Left colon (tissue), 2 donors: Measurements from ENCODE around the gene MAPK8. TPM values are rescaled to one million over a fixed set of nuclear protein-coding genes. Genes with fewer than 3 reads are reported as not detected.

Experiments used
- ATAC-seq: fragments of 200-7000 bp; cut with Tn5 transposase; one replicate; pipeline ENCODE4 v1.9.1; 2020; ENCODE audit warnings: mild to moderate bottlenecking, moderate library complexity
- DNase-seq, 2 donors: peaks; one replicate each; pipeline ENCODE4 v3.0.0-alpha.2; 2020
- intact Hi-C, 2 donors: fragments of 100-400 bp; cut with DNase I in 1 of 2; cut with micrococcal nuclease in 1 of 2; formaldehyde crosslinking; loops; one replicate each; pipeline versions ENCODE4 v1.11.2 to v1.14.0; 2022; cut with DNase I, micrococcal nuclease
- total RNA-seq, 2 donors: library from RNA; stranded (reverse); fragmentation: NEBNext Ultra II Directional; extraction: Animal tissue kit (Norgen Biotek cat#: 25700); gene quantifications; one replicate each; pipeline ENCODE4 v1.2.1, GENCODE V29; 2021
- donor health status: DM: no; HTN: no; CAD: no.
- donor health status: DM: yes; HTN: yes; CAD: no.

MAPK8 gene
- total RNA-seq, 2 donors from 2014 or later: 43.1 to 50.9 TPM

DNA sequence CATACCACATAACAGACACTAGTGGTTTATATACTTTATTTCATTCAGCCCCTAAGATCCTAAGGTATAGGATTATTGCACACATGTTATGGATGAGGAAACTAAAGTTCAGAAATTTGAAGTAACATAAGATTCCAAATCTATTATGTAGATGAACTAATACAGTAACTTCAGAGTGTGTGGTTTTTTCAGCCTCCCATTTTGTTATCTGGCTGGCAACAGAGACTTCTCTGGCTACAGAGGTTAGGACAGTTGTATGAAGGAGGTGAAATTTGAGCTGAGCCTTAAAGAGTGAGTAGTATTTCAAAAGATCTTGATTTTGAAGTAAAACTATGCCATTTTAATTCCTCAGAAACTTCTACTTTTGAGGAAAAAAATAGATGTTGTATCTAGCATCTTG, 125.4 kb downstream of the MAPK8 start:
- ATAC-seq (no peak), DNase-seq (no peak)
- intact Hi-C loops: no loop called here

DNA sequence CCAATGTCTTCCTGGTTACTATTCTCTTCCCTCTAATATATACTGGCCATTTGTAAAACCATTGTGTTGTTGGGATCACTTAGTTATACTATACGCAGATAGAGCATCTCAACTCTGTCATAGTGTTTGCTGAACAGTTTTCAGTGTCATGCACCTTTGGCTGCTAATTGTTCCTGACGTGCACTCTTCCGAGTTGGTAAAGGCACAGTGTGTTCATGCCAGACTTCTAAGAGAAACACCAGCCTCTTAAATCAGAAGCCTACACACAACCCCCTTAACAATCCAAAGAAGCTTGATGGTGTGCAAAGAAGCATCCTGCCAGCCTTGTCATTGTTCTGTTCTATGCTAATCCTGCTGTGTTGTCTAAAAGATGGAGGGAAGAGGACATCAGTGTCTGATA, 131.1 kb downstream of the MAPK8 start:
- DNase-seq: no peak
- intact Hi-C loops: no loop called here
- no peak for ATAC-seq

DNA sequence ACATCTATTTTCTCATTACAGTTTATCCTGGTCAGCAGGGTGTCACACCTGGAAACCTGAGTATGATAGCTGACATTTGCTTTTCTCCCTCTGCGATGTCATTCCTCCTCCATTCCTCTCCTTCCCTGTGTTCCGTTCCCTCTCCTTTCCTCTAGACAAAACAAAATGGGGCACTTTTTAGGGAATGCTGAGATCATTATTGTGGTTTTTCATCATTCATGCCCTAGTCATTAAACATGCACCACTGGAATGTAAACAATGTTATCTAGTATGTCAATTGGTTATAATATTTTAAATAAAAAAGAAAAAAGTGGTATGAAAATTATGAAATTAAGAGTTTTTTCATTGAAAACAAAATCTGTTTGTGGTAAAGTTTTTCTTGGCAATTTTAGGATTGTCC, 132.6 kb downstream of the MAPK8 start:
- DNase-seq: no peak
- intact Hi-C loops: no loop called here
- no peak for ATAC-seq

DNA sequence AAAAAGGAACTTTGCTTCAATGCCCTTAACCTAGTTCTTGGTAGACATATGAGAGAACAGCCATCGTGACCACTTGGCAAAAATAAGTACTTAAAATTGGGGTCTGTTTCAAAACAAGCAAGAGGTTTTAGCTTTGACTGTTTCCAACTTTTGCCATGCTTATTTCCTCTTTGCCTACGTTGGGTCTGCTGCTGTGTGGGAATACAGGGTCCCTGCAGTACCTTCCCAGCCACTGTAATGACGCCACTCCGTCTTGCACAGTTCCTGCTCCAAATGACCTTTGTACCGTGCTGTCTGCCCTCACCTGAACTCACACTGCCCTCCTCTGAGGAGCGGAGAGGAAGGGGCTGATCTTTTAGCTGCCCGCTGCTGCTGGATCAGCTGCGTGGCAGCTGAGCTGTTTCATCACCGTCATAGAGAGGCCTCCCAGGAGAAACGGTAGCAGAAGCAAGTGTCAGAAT, 133.1 kb downstream of the MAPK8 start:
- intact Hi-C loops: no loop called here
- ATAC-seq (peak; percentile 99), DNase-seq (peak; percentile 39 to 61)

DNA sequence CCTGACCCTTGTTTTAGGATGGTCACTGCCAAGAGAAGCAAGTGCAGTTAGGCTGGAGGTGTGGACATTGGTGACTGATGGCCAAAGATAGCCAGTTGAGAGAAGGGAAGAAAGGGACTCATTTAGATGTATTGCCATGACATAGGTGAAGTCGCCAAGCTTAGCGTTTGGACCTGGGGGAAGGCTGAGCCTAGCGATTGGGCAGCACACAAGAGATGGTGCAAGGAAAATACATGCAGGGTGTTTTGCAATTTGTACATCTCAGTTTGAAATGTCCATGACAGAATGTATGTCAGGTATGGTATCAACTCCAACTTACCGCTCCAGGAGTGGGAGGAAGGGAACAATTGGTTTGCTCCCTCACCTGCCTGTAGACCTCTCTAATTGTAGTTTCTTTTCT, 134.3 kb downstream of the MAPK8 start:
- intact Hi-C loops: no loop called here
- ATAC-seq (no peak), DNase-seq (no peak)

DNA sequence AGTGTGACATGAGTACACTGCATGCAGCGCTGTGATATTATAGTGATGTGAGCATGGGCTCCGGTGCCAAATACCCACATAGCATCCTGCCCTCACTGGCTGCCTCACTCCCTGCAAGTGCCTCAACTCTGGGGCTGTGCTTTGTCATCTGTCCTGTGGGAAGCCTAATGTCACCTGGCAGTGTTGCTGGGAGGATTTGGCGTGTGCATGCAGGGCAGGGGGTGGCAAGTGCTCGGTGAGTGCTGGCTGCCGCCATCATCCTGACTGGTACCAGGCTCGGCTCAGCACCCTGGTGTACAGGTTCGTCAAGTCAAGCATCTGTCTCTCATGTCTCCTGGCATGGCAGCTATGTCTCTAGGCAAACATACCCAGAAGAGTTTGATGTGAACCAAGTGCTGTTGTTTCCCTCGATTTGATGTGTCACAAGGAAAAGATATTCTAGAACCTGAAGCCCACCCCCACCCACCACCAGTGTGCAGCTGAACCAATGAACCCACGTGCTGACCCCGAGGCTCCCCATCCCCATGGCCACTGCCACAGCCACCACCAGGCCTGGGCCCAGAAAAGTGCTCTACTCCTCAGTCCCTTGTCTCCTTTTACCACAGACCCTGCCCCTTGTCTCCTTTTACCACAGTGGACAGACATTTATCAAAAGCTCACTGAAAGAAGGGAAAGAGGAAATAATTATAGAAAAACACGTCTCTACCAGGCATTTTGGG, 135.8 kb downstream of the MAPK8 start:
- intact Hi-C loops: no loop called here
- DNase-seq: no peak
- ATAC-seq: no peak

DNA sequence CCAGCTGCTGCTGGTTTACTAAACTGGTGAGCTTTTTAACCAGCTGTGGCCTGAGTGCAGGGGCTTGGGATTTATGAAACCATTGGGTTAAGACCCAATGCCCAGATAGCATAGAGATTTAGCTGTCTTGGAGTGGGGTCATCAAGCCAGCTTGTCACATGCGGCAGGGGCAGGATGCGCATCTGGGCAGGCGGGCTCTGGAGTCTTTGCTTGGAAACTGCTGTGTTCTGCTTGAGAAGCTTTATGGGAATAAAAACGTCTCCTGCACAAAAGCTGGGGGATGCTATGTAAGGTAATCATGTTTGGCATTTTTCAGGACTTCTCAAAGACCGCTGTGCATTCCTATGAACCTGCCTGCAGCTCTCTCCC, 136.3 kb downstream of the MAPK8 start:
- ATAC-seq (no peak), DNase-seq (no peak)
- intact Hi-C loops: no loop called here

DNA sequence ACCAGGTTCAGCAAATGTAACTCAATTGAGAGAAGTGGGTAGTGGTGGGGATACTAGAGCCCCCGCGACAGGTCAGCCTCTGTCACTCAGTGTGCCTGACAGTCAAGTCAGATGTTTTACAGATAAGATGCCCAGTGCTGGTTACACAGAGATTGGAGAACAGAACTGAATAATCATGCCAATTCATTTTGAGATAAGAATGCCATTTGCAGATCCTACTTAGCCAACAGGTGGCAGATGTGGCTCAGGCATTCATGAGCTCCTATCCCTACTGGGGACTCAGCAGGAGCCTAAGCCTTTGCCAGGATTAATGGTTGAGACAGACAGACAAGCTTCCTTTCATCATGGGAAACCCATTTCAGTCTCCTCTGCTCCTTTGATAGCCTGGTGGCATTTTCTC, 137.8 kb downstream of the MAPK8 start:
- ATAC-seq (no peak), DNase-seq (no peak)
- intact Hi-C loops: no loop called here

DNA sequence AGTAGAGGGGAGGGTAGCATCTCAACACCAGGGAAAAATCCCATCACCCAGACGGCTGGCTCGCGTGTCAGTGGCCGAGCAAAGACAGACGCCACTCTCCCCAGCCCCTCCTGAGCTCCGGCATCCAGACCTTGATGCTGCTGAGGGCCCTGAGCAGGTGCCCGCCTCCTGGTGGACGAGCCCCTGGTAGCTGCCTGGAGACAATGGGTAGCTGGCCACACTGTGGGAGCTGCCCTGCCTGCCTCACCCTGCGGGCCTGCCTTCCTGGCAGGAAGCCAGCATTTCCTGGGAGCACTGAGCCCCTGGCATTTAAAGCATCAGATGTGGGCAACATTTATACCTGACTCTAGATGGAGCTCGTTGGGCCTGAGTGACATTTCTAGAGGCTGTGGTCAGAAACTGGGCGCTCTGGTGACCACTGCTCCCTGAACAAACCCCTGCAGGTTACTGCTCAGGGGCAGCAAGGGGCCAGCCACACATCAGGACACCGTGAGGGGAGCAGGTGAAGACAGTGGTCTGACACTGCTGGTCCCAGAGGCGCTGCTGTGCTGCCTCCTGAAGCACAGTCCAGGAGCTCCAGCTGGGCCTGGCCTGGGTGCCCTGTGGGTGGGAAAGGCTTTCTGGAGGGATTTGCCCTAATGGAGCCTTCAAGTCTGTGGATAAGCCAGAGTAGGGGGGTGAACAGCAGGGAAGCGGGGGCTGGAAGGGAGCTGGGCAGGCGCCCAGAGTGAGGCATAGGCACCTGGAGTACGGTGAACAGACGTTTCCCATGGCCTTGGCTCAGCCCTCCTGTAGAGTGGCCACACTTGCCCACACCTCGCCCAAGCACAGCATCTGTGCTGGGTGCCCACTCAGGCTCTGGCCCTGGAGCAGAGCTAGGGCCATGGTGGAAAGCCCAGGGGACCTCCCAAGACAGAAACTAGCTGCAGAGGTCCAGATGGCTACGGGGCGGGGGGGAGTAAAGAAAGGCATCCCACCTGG, 138.7 kb downstream of the MAPK8 start:
- intact Hi-C loops: no loop called here
- no peak for ATAC-seq
- DNase-seq: peak in 1 of 2 donors; percentile 1

DNA sequence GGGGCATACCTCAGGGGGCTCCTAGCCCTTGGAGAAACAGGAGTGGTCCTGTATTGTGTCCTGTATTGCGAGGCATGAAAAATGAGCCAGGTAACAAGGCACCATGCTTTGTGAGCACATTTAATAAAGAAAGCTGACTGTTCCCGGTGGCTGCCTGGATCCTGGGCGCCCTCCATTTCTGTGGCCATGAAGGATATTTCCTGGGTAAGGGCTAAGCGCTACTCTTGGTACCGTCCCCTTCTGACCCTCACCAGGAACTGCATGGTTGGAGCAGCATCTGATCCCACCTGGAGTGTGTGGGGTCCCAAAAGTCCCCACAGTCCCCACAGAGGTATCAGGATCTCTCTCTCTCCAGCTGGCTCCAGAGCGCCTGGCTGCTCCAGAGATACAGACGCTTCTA, 139.5 kb downstream of the MAPK8 start:
- ATAC-seq: no peak
- DNase-seq: no peak
- intact Hi-C loops: no loop called here

DNA sequence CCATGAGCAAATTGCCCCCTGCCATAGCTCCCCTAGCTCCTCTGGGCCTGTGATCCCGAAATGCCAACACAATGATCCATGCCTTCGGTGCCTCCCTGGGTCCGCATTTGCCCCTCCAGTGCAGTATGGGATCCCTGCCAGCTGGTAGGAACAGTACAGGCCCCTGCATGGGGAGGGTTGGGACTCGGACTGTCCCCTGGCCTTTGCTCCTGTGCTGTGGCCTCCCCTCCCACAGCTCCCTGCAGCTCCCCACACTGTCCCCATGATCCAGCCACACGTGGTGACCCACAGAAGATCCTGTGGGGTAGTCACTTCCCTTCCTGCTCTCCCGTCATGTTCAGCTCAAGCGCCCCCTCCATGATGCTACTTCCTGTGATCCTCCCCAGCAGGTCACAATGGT, 140.3 kb downstream of the MAPK8 start:
- DNase-seq: no peak
- intact Hi-C loops: no loop called here
- ATAC-seq: no peak

DNA sequence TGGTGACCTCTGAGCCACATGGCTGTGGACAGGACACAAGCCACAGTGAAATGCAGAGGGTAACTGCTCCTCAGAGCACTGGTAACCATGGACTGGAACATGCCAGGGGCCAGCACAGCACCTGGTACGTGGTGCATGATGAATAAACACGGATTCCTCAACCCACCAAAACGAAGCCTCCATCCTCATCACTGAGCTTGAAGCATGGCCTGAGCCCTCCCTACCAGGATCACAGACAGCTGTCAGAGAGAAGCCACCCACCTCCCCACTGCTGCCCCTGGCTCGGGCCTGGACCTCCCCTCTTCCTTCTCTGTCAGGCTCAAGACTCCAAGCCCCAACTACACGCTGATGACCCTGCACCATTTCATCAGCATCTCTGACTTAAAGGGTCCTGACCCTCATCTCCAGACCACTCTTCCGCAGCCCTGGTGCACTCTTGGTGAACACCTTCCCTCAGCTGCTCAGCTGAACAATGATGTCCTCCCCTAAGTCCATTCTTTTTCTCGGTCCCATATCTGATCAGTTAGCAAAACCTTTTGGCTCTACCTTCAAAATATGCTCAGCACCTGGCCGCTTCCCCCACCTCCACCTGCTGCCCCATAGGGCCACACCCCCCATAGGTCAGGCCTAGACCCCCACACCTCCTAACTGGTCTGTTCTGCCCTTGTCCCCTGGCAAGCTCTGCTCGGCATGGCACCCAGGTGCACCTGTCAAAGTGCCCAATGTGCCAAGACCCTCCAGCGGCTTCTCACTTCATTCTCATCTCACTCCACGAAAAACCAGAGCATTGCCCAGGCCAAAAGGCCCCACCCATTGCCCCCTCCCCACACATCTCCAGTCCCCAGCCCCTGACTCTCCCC, 141.1 kb downstream of the MAPK8 start:
- no peak for ATAC-seq
- no peak for DNase-seq
- intact Hi-C loops: no loop called here

DNA sequence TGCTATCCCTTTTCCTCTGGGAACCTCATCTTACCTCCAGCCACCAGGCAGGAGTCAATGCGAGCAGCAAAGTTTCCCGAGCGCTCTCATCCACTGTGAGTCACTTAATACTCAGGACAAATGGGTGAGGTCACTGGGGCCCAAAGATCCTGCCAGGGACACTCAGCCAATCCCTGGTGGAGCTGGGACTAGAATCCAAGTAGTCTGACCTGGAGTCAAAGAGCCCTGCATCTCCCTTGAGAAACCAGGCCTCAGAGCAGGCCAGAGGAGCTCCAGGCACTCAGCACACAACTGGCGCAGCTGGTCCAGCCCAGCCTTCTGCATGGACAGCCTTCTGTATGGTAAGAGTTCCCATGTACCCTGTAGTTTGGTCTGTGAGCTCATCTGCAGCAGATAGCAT, 142.3 kb downstream of the MAPK8 start:
- DNase-seq: no peak
- intact Hi-C loops: no loop called here
- no peak for ATAC-seq

DNA sequence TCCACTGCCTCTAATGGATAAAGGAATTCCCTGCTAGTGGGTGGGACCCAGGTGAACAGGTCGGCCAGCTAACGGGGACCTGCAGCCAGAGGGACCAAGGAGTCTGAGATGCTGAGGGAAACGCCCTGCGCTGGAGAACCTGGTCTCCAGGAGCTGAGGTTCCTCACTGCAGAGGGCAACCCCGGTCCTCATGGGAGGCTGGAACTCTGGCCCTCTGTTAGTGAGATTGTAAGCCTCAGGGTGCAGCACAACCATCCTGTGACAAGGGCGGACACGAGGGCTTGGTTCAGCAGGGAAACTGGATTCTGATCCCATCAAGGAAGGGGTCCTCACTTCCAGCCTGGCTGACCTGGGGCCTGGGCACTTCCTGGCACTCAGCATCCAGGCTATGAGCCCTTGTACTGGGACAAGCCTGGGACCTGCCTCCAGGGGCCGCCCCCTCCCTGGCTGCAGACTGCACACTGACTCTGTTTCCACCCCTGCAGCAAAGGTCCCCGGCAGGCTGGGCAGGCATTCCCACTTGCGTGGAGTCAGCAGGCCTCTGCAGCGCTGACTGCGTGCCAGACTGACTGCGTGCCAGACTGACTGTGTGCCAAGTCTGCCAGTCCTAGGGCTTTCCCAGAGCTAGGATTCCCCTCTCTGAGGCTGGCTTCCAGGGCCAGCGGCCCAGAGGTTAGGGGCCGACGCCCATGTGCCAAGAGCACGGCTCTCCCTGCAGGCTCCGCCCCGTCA, 143.2 kb downstream of the MAPK8 start:
- intact Hi-C loops: no loop called here
- peak; percentile 27 for ATAC-seq
- no peak for DNase-seq

DNA sequence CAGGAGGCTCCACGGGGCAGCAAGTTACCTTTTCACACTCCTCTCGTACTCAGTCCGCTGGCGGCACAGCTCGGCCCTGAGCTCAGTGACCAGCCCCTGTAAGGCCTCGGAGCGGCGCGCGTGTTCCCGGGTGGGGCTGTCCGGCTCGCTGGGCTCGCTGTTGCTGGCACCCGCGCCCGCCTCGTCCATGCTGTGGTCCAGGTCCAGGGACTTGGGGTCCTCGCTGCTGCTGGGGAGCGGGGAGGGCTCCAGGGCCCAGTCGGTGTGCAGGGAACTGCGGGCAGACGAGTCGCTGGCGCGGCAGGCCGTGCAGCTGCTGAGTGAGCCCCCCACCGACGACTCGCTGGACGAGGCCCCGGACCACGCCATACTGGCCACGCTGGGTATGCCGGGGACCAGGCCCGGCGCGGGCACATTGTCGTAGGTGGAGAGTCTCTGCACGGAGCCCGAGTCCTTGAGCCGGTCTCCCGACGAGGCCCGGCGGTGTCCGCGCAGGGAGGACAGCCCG, 143.8 kb downstream of the MAPK8 start:
- intact Hi-C loops: no loop called here
- no peak for ATAC-seq
- no peak for DNase-seq

DNA sequence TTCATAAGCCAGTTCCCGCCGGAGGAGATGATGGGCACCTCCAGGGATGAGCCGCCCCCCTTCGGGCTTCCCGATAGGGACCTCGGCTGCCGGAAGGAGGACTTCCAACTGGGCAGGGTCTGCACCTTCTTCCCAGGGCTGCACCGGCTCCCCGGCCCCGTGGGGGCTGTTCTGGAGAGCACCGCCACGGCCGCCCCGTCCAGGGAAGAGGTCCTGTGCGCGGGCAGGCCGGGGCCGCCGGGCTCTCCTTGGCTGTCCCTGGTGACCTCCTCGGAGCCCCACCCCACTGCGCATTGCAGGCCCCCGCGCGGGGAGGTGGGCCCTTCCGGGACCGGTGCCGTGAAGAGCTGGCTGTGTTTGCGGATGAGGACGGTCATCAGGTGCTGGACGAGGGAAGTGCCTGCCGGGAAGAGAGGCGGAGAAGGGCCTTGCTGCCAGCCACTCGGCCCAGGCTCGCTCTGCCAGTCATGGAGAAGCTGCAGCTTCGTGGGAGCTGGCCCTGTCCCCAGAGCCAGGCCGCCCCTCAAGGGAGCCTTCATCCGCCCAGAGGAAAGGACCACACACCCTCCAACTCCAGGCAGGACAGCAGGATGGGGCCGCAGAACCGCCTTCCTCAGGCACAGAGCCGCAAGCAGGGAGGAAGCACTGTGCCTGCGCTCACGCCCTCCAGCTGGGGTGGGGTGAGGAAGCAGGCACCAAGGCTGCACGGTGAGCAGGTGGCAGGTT, 144.4 kb downstream of the MAPK8 start:
- intact Hi-C loops: no loop called here
- DNase-seq: no peak

DNA sequence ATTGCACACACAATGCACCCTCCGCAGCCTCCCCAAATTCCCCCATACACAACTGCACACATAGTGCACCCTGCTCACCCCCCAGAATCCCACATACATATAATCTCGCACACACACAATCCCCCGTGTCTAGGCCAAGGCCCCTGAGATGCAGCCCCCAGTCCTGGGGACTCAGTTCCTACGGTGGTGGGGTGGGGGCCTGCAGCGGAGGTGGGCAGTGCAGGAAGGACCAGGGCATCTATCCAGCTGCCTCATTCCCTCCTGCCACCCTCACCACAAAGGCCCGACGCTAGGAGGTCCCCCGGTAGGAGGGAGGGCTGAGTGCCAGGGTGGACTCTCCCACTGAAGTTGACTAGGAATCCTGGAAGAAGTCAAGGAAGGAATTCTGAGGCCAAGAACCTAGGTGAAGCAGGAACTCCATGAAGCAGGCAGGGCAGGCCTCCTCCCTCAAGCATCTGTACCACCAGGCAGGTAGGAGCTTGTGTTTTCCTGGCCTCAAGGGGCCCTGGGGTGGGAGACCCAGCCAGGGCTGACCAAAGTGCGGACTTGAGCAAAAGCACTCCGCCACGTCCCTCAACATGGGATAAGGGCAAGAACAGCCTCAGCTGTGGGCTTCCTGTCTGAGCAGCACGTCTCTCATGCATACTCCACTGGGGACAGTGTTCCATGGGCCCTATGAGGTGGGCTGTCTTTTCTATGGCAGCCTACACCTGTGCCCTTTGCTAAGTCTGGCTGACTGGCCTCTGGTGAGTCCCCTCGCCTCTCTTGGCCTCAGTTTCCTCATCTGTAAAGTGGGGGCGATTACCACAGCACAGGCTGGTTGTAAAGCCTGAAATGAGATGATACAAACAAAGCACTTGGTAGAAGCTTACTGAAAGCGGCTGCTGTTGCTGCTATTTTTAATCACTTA, 145.7 kb downstream of the MAPK8 start:
- DNase-seq (no peak), ATAC-seq (no peak)
- intact Hi-C loops: no loop called here

More for the DNA sequence above, 144.4 kb downstream of the MAPK8 start:
- peak; percentile 63 for ATAC-seq
